Measurements from ENCODE around the gene NDUFB3. TPM values are rescaled to one million over a fixed set of nuclear protein-coding genes. Genes with fewer than 3 reads are reported as not detected.

NDUFB3 gene
- total RNA-seq, 1 experiment from 2014 or later, result 140 TPM

DNA sequence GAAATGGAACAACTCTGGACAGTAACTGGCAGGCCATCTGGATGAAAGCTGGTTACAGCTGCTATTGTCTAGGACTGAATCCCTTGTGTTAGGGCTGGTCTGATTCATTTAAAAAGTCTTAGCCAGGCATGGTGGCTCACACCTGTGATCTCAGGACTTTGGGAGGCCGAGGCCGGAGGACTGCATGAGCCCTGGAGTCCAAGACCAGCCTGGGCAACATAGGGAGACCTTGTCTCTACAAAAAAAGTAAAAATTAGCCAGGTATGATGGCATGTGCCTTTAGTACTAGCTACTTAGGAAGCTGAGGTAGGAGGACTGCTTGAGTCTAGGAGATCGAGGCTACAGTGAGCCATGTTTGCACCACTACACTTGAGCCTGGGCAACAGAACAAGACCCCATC is 28.7 kb downstream of the NDUFB3 start:
- Mint-ChIP-seq H3K27me3 (ENCODE audit: unreplicated experiment) (no peaks in the 10 kb centered on the region), H3K4me3 (ENCODE audit: low read depth, unreplicated experiment) (no peak overlapping the region), H3K36me3 (ENCODE audit: insufficient read depth, unreplicated experiment) (peaks cover 6% of the 10 kb centered on the region), H3K9me3 (ENCODE audit: low read depth, unreplicated experiment) (no peaks in the 10 kb centered on the region), H3K27ac (ENCODE audit: unreplicated experiment) (no peak overlapping the region), H3K4me1 (ENCODE audit: low read depth, unreplicated experiment) (no peaks in the 10 kb centered on the region)
- TF ChIP-seq, protein P1, sequence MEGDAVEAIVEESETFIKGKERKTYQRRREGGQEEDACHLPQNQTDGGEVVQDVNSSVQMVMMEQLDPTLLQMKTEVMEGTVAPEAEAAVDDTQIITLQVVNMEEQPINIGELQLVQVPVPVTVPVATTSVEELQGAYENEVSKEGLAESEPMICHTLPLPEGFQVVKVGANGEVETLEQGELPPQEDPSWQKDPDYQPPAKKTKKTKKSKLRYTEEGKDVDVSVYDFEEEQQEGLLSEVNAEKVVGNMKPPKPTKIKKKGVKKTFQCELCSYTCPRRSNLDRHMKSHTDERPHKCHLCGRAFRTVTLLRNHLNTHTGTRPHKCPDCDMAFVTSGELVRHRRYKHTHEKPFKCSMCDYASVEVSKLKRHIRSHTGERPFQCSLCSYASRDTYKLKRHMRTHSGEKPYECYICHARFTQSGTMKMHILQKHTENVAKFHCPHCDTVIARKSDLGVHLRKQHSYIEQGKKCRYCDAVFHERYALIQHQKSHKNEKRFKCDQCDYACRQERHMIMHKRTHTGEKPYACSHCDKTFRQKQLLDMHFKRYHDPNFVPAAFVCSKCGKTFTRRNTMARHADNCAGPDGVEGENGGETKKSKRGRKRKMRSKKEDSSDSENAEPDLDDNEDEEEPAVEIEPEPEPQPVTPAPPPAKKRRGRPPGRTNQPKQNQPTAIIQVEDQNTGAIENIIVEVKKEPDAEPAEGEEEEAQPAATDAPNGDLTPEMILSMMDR (IDR thresholded peaks at IDR 0.05; ENCODE audit: unreplicated experiment), result no peak
- CTCF ChIA-PET, result no interaction called here
- intact Hi-C loops (cut with micrococcal nuclease; ENCODE audit: unreplicated experiment), result no loop called here
- no peak for DNase-seq
- BruUV-seq (replicated peaks), result no TSS peak

DNA sequence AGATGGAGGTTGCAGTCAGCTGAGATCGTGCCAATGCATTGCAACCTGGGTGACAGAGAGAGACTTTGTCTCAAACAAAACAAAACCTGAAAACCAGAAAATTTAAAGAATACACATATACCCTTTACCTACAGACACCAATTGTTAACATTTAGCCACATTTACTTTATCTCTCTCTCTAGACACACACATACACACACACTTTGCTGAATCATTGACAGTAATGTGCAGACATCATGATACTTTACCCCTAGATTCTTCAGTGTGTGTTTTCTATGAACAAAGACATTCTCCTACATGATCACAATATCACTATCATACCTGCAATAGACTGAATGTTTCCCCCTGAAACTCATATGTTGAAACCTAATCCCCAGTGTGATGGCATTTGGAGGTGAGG is 34.0 kb downstream of the NDUFB3 start:
- BruUV-seq (replicated peaks), result no TSS peak
- H3K27me3 Mint-ChIP-seq (ENCODE audit: unreplicated experiment), result no peaks in the 10 kb centered on the region
- H3K4me1 Mint-ChIP-seq (ENCODE audit: low read depth, unreplicated experiment), result no peaks in the 10 kb centered on the region
- TF ChIP-seq, protein P1 (IDR thresholded peaks at IDR 0.05; ENCODE audit: unreplicated experiment), result no peak
- H3K27ac Mint-ChIP-seq (ENCODE audit: unreplicated experiment), result no peak overlapping the region
- intact Hi-C loops (cut with micrococcal nuclease; ENCODE audit: unreplicated experiment), result no loop called here
- no peak for DNase-seq
- CTCF ChIA-PET, result no interaction called here
- no peak overlapping the region for H3K4me3 Mint-ChIP-seq (ENCODE audit: low read depth, unreplicated experiment)
- H3K9me3 Mint-ChIP-seq (ENCODE audit: low read depth, unreplicated experiment), result no peaks in the 10 kb centered on the region
- H3K36me3 Mint-ChIP-seq (ENCODE audit: insufficient read depth, unreplicated experiment), result peaks cover 18% of the 10 kb centered on the region

DNA sequence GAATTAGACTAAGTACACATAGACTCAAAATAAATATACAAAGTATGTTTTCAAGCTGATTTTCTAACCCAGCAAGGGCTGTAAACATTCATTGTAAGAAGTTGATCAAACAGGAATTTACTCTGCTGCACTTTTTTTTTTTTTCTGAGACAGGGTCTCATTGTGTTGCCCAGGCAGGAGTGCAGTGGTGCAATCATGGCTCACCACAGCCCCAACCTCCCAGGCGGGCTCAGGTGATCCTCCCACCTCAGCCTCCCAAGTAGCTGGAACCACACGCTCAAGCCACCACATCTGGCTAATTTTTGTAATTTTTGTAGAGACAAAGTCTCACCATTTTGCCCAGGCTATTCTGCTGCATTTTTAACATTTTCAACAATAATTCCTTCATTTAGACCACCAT is 35.8 kb downstream of the NDUFB3 start:
- CTCF ChIA-PET, result interaction anchor here (0.6 kb wide), 1 partner anchor 83 kb away, joined by 3 read pairs; no protein-coding TSS in a partner anchor
- Mint-ChIP-seq H3K4me1 (ENCODE audit: low read depth, unreplicated experiment) (no peaks in the 10 kb centered on the region), H3K27ac (ENCODE audit: unreplicated experiment) (no peak overlapping the region), H3K36me3 (ENCODE audit: insufficient read depth, unreplicated experiment) (peaks cover 18% of the 10 kb centered on the region), H3K27me3 (ENCODE audit: unreplicated experiment) (no peaks in the 10 kb centered on the region), H3K9me3 (ENCODE audit: low read depth, unreplicated experiment) (no peaks in the 10 kb centered on the region), H3K4me3 (ENCODE audit: low read depth, unreplicated experiment) (no peak overlapping the region)
- BruUV-seq (replicated peaks), result no TSS peak
- intact Hi-C loops (cut with micrococcal nuclease; ENCODE audit: unreplicated experiment), result no loop called here
- no peak for DNase-seq
- TF ChIP-seq, protein P1 (IDR thresholded peaks at IDR 0.05; ENCODE audit: unreplicated experiment), result no peak

DNA sequence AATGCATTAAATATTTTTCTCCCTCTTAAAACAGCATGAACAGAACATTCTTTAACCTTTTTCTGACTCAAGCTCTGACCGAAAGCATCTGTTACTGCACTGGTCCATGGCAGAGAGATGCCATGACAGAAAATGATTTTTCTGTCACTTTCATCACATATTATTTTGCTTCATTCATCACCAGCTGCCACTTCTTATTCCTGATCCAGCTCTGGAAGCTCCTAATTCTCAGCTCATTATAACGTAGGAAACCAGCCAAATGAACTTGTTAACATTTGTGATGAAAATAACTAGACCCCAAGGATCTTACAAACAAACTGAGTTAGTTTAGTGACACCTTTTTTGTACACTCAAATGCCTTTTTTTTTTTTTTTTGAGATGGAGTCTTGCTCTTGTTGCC is 36.5 kb downstream of the NDUFB3 start:
- peaks cover 4% of the 10 kb centered on the region for H3K4me1 Mint-ChIP-seq (ENCODE audit: low read depth, unreplicated experiment)
- no peaks in the 10 kb centered on the region for H3K9me3 Mint-ChIP-seq (ENCODE audit: low read depth, unreplicated experiment)
- DNase-seq, result no peak
- no TSS peak for BruUV-seq (replicated peaks)
- intact Hi-C loops (cut with micrococcal nuclease; ENCODE audit: unreplicated experiment), result no loop called here
- H3K27me3 Mint-ChIP-seq (ENCODE audit: unreplicated experiment), result no peaks in the 10 kb centered on the region
- CTCF ChIA-PET, result no interaction called here
- H3K27ac Mint-ChIP-seq (ENCODE audit: unreplicated experiment), result no peak overlapping the region
- TF ChIP-seq, protein P1 (IDR thresholded peaks at IDR 0.05; ENCODE audit: unreplicated experiment), result no peak
- H3K36me3 Mint-ChIP-seq (ENCODE audit: insufficient read depth, unreplicated experiment), result peaks cover 24% of the 10 kb centered on the region
- no peak overlapping the region for H3K4me3 Mint-ChIP-seq (ENCODE audit: low read depth, unreplicated experiment)
